ENCODE results near the gene EXOC2. TPM values are rescaled to one million over a fixed set of nuclear protein-coding genes. Genes with fewer than 3 reads are reported as not detected.

Gene EXOC2
- total RNA-seq, 1 donor from 2014 or later = 28.5 TPM

DNA sequence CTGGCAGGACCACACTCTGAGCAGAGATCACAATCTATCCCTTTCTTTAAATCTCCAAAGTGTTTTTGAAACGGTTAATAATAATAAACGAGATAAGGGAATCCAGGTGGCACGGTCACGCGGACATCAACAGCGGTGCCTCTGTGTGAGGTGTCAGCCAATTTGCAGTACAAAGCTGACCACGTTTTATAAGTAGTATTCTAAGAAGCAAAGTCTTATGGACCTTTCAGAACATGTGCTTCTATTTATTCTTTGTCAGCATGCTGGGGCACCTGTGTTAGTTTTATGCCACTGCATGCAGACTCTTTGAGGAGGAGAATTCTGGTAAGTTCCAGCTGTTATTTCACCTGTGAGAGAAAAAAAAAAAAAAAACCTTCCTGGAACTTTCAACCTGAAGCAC is 39.0 kb upstream of the EXOC2 start:
- TF ChIP-seq CTCF (IDR thresholded peaks at IDR 0.05) = no peak
- H3K36me3 ChIP-seq = no peaks in the 10 kb centered on the region

GRCh38 chr6:729606-730320 is 36.8 kb upstream of the EXOC2 start:
- Histone ChIP-seq H3K4me3 (no peak overlapping the region), H3K27ac (no peak overlapping the region), H3K36me3 (no peaks in the 10 kb centered on the region), H3K4me1 (no peaks in the 10 kb centered on the region), H3K9me3 (no peaks in the 10 kb centered on the region), H3K27me3 (ENCODE audit: low read depth) (no peaks in the 10 kb centered on the region)
- ATAC-seq (no peak), DNase-seq (no peak)
- no peak for TF ChIP-seq CTCF (IDR thresholded peaks at IDR 0.05)
- intact Hi-C loops (cut with DNase I) = no loop called here

More for the DNA sequence above, 39.0 kb upstream of the EXOC2 start:
- DNase-seq = no peak
- no peaks in the 10 kb centered on the region for H3K27me3 ChIP-seq (ENCODE audit: low read depth)
- H3K4me1 ChIP-seq = no peaks in the 10 kb centered on the region
- no peaks in the 10 kb centered on the region for H3K9me3 ChIP-seq
- intact Hi-C loops (cut with DNase I) = no loop called here
- no peak overlapping the region for H3K27ac ChIP-seq
- ATAC-seq = no peak
- no peak overlapping the region for H3K4me3 ChIP-seq

DNA sequence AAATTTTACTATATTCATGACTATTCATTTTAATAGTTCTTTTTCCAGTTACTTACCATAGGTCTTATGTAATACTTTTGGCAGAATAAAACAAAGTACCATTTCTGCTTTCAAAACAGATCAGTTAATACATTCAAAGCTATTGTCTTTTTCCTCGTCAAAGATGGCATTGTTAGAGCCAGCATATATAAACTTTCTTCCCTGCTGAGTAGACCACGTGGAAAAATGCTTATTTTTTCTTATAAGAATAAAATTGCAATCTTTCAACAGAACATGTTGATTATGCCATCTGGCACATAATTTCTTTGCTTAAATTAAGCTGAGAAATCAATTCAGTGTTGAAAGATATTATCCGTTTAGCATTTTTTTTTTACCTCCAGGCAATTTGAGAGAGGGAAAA is 34.9 kb upstream of the EXOC2 start:
- Histone ChIP-seq H3K4me1 (no peaks in the 10 kb centered on the region), H3K9me3 (no peaks in the 10 kb centered on the region), H3K36me3 (no peaks in the 10 kb centered on the region), H3K27ac (no peak overlapping the region), H3K4me3 (no peak overlapping the region), H3K27me3 (ENCODE audit: low read depth) (no peaks in the 10 kb centered on the region)
- intact Hi-C loops (cut with DNase I) = no loop called here
- TF ChIP-seq CTCF (IDR thresholded peaks at IDR 0.05) = no peak
- ATAC-seq (no peak), DNase-seq (no peak)

- Histone ChIP-seq H3K4me1 (peaks cover 5% of the 10 kb centered on the region), H3K4me3 (no peak overlapping the region), H3K27me3 (ENCODE audit: low read depth) (no peaks in the 10 kb centered on the region), H3K27ac (no peak overlapping the region), H3K36me3 (no peaks in the 10 kb centered on the region), H3K9me3 (no peaks in the 10 kb centered on the region)
- TF ChIP-seq CTCF (IDR thresholded peaks at IDR 0.05) = no peak
- intact Hi-C loops (cut with DNase I) = no loop called here
- ATAC-seq (no peak), DNase-seq (no peak)
These were observed 30.6 kb upstream of the EXOC2 start for GRCh38 chr6:723540-723939.

DNA sequence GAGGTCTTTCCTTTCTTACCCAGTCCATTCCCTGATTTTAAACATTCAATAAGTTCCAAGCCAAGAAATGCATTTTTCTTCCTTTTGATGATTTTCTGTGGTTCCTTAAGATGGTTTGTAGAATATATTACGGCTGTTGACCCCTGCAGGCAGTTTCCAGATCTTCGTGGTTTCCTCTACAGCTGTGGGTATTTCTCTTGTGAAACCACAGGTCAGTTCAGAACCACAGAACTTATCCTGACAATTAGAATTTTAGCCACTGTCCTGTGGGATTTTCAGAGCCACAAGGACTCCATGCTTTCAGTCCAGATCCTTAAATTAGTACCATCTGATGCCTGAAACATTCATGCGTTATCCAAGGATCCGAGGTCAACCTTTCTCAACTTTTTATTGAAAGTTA is 29.7 kb upstream of the EXOC2 start:
- intact Hi-C loops (cut with DNase I) = no loop called here
- no peak for TF ChIP-seq CTCF (IDR thresholded peaks at IDR 0.05)
- H3K4me1 ChIP-seq = peaks cover 5% of the 10 kb centered on the region
- no peaks in the 10 kb centered on the region for H3K9me3 ChIP-seq
- no peak for ATAC-seq
- H3K36me3 ChIP-seq = no peaks in the 10 kb centered on the region
- no peak overlapping the region for H3K4me3 ChIP-seq
- H3K27ac ChIP-seq = no peak overlapping the region
- no peaks in the 10 kb centered on the region for H3K27me3 ChIP-seq (ENCODE audit: low read depth)
- DNase-seq = no peak

All from lower lobe of right lung (tissue), 2 donors.